Upper lobe of left lung (tissue), 4 donors: ENCODE results near the gene SCN4B.

Experiments
- EP300 ChIP-seq, 4 donors: sonication (generic); formaldehyde crosslinking; IDR thresholded peaks; one replicate each; pipeline ENCODE4 v1.5.1; 2017; ENCODE audit warnings: antibody characterized with exemption in 4 of 4, control low read depth in 2 of 4
- POLR2A ChIP-seq, 4 donors: fragments of 450-650 bp; IDR thresholded peaks; one replicate each; pipeline ENCODE4 v1.5.1; 2016 to 2017; ENCODE audit warnings: antibody characterized with exemption in 4 of 4, mild to moderate bottlenecking in 2 of 4
- POLR2AphosphoS5 ChIP-seq, 2 donors: sonication (generic); formaldehyde crosslinking; IDR thresholded peaks; one replicate each; pipeline ENCODE4 v1.5.1; 2017; ENCODE audit warnings: antibody characterized with exemption in 2 of 2
- TF ChIP-seq, protein P1 (sequence below), 6 experiments: fragments of 450-650 bp in 4 of 6; fragments of 200-600 bp in 2 of 6; sonication (generic) in 2 of 6; IDR thresholded peaks; one replicate each; pipeline ENCODE4 v1.5.1; 2016 to 2019; ENCODE audit warnings: antibody characterized with exemption in 6 of 6

DNA sequence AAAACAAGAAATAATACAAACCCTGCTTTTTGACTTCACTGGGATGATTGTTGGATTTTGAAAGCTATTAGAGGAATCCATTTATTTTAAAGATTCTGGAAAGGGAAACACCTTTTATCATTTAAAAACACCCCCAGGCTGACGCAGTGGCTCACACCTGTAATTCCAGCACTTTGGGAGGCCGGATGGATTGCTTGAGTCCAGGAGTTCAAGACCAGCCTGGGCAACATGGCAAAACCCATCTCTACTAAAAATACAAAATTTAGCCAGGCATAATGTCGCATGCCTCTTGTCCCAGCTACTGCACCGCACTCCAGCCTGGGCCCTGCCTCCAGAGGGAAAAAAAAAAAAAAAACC is 24.1 kb upstream of the SCN4B start:
- TF ChIP-seq, protein P1, sequence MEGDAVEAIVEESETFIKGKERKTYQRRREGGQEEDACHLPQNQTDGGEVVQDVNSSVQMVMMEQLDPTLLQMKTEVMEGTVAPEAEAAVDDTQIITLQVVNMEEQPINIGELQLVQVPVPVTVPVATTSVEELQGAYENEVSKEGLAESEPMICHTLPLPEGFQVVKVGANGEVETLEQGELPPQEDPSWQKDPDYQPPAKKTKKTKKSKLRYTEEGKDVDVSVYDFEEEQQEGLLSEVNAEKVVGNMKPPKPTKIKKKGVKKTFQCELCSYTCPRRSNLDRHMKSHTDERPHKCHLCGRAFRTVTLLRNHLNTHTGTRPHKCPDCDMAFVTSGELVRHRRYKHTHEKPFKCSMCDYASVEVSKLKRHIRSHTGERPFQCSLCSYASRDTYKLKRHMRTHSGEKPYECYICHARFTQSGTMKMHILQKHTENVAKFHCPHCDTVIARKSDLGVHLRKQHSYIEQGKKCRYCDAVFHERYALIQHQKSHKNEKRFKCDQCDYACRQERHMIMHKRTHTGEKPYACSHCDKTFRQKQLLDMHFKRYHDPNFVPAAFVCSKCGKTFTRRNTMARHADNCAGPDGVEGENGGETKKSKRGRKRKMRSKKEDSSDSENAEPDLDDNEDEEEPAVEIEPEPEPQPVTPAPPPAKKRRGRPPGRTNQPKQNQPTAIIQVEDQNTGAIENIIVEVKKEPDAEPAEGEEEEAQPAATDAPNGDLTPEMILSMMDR (IDR thresholded peaks at IDR 0.05): no peak
- TF ChIP-seq POLR2AphosphoS5 (IDR thresholded peaks at IDR 0.05) (no peak), EP300 (IDR thresholded peaks at IDR 0.05) (no peak), POLR2A (IDR thresholded peaks at IDR 0.05) (no peak)
